Gastroesophageal sphincter (tissue), 3 donors: ENCODE measurements around the gene NTRK3.

ENCODE experiments used
- POLR2A ChIP-seq, 2 donors: fragments of 450-650 bp; IDR thresholded peaks; one replicate each; pipeline ENCODE4 v1.6.1; 2017; ENCODE audit warnings: antibody characterized with exemption in 2 of 2, mild to moderate bottlenecking in 2 of 2, moderate library complexity in 1 of 2
- TF ChIP-seq, protein P1 (sequence below), 4 experiments: fragments of 200-600 bp in 2 of 4; fragments of 450-650 bp in 2 of 4; sonication (generic) in 1 of 4; IDR thresholded peaks; one replicate each; pipeline ENCODE4 v1.5.1; 2017 to 2019; ENCODE audit warnings: antibody characterized with exemption in 4 of 4, mild to moderate bottlenecking in 2 of 4, moderate library complexity in 2 of 4

DNA sequence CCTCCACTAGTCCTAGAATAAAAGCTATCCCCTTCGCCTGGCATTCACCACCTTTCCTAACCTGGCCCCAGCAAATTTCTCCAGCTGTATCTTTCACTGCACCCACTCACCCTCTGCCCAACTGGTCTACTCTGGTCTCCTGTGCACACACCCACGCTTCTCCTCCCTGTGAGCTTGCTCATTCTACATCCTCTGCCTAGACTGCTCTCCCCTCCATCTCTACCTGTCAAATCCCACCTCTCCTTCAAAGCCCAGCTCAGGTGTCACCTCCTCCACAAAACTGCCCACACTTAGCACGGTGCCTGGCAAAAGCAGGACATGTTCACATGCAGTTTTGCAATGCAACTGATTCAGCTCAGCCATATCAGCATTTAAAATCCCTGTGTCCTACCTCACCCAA is 45.8 kb upstream of the NTRK3 start:
- TF ChIP-seq, protein P1, sequence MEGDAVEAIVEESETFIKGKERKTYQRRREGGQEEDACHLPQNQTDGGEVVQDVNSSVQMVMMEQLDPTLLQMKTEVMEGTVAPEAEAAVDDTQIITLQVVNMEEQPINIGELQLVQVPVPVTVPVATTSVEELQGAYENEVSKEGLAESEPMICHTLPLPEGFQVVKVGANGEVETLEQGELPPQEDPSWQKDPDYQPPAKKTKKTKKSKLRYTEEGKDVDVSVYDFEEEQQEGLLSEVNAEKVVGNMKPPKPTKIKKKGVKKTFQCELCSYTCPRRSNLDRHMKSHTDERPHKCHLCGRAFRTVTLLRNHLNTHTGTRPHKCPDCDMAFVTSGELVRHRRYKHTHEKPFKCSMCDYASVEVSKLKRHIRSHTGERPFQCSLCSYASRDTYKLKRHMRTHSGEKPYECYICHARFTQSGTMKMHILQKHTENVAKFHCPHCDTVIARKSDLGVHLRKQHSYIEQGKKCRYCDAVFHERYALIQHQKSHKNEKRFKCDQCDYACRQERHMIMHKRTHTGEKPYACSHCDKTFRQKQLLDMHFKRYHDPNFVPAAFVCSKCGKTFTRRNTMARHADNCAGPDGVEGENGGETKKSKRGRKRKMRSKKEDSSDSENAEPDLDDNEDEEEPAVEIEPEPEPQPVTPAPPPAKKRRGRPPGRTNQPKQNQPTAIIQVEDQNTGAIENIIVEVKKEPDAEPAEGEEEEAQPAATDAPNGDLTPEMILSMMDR (IDR thresholded peaks at IDR 0.05): no peak
- no peak for TF ChIP-seq POLR2A (IDR thresholded peaks at IDR 0.05)
